Dendritic cell treated with granulocyte-macrophage colony-stimulating factor and Interleukin-4, amounts not matched to agents 40 ng/mL and 50 ng/mL, for 4 days (primary cell): ENCODE results near the gene THYN1.

Experiments used
- H3K27ac Mint-ChIP-seq: one replicate; pipeline ENCODE4 v1.8.0; 2022; ENCODE audit warnings: mild to moderate bottlenecking, mixed read lengths
- H3K27me3 Mint-ChIP-seq: one replicate; pipeline ENCODE4 v1.8.0; 2022; ENCODE audit warnings: mild to moderate bottlenecking, mixed read lengths
- H3K36me3 Mint-ChIP-seq: one replicate; pipeline ENCODE4 v1.8.0; 2022; ENCODE audit warnings: low read depth, mixed read lengths
- H3K4me1 Mint-ChIP-seq: one replicate; pipeline ENCODE4 v1.8.0; 2022; ENCODE audit warnings: low read depth, mixed read lengths
- H3K4me3 Mint-ChIP-seq: one replicate; pipeline ENCODE4 v1.8.0; 2022; ENCODE audit warnings: mild to moderate bottlenecking, moderate library complexity, mixed read lengths
- H3K9me3 Mint-ChIP-seq: one replicate; pipeline ENCODE4 v1.8.0; 2022; ENCODE audit warnings: mixed read lengths
- intact Hi-C: fragments of 100-400 bp; cut with micrococcal nuclease; formaldehyde crosslinking; loops from one replicate; pipeline ENCODE4 v1.15.0; 2022

The THYN1 gene

GRCh38 chr11:134202661-134203060, 50.5 kb downstream of the THYN1 start:
- H3K9me3 Mint-ChIP-seq: no peaks in the 10 kb centered on the region
- intact Hi-C loops: loop anchor here (10.0 kb wide), 1 partner anchor 52 kb away; the partner anchor contains the start of genes ACAD8 and THYN1
- H3K27ac Mint-ChIP-seq: no peak overlapping the region
- H3K4me3 Mint-ChIP-seq: no peak overlapping the region
- no peaks in the 10 kb centered on the region for H3K4me1 Mint-ChIP-seq
- peaks cover 88% of the 10 kb centered on the region for H3K36me3 Mint-ChIP-seq
- H3K27me3 Mint-ChIP-seq: no peaks in the 10 kb centered on the region

- peaks cover 96% of the 10 kb centered on the region for H3K36me3 Mint-ChIP-seq
- no peaks in the 10 kb centered on the region for H3K9me3 Mint-ChIP-seq
- H3K27me3 Mint-ChIP-seq: no peaks in the 10 kb centered on the region
- H3K4me3 Mint-ChIP-seq: no peak overlapping the region
- no peaks in the 10 kb centered on the region for H3K4me1 Mint-ChIP-seq
- H3K27ac Mint-ChIP-seq: no peak overlapping the region
- intact Hi-C loops: loop anchor here (10.0 kb wide), 1 partner anchor 54 kb away; the partner anchor contains the start of genes ACAD8 and THYN1
Measured at GRCh38 chr11:134200688-134201087, 52.5 kb downstream of the THYN1 start.

- Mint-ChIP-seq H3K36me3 (peaks cover 91% of the 10 kb centered on the region), H3K9me3 (no peaks in the 10 kb centered on the region), H3K27ac (no peak overlapping the region), H3K4me3 (no peak overlapping the region), H3K27me3 (no peaks in the 10 kb centered on the region), H3K4me1 (no peaks in the 10 kb centered on the region)
- intact Hi-C loops: no loop called here
Measured at GRCh38 chr11:134199531-134199930, 53.6 kb downstream of the THYN1 start.
